ENCODE measurements around the gene CCNK.

CCNK gene

DNA sequence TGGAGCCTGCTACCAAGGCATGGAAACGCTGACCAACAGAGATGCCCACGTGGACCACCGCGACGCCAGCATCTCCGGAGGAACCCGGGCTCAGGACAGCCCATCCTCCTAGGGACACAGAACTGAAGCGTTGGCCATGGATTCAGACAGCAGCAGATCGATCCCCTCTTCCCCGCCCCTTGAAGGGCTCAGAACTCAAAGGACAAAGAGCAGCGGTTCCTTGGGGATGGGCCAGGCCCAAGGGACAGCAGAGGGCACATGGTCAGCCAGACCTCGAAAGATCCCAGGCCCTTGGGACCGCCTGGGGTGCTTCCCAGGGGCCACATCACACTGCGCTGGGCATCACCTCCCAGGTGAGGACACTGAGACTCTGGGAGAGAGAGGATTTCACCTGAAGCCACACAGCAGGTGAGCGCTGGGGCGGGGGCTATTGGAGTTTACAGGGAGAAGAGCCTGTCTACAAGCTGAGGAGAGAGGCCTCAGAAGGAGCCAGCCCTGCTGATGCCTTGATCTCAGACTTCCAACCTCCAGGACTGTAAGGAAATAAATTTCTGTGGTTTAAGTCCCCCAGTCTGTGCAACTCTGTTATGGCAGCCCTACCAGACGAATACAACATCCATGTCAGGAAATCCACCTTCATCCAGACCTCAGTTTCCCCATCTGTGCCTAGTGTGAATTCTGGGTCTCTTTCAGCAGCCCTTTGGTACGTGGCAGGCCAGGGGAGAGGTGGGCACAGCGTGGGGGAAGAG is 49.4 kb downstream of the CCNK start:
- DNase-seq (ENCODE audit: low read depth, low spot score): no peak
- H3K27ac ChIP-seq: no peak overlapping the region

DNA sequence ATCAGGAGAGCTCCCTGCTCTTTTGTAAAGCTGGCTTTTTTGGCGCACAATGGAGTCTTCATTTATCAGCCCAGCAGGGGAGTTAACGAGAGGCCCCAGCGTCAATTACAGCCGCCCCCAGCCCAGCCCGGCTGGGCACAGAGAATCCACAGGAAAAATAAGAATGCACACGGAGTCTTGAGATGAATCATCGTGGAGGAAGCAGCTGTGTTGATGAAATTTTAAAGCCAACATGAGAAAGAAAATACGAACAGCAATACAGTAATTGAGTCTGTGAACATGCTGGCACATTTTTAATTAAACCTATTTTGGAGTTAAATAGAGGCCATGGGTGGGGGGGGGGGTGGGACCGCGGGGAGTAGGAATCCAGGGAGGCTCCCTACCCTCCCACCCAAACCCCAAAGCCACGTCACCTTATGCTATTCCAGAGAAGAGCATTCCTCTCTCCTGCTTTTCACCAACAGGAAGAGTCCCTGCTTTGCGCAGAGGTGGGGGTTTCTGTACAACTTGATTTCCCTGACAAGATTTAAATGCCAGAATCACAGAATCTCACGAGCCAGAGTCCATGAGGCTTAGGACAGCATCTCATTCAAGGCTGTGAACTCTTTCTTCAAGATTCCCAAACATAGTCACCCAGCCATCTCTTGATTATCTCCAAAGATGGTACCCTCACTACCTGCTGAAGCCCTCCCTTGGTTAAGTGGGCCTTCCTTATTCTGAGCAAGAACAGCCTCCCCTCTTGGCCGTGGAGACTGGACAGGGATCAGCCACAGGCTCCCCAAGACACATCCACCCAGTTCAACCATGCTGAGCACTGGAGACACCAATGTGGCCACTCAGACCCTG is 50.3 kb downstream of the CCNK start:
- DNase-seq (ENCODE audit: low read depth, low spot score): no peak
- H3K27ac ChIP-seq: no peak overlapping the region

DNA sequence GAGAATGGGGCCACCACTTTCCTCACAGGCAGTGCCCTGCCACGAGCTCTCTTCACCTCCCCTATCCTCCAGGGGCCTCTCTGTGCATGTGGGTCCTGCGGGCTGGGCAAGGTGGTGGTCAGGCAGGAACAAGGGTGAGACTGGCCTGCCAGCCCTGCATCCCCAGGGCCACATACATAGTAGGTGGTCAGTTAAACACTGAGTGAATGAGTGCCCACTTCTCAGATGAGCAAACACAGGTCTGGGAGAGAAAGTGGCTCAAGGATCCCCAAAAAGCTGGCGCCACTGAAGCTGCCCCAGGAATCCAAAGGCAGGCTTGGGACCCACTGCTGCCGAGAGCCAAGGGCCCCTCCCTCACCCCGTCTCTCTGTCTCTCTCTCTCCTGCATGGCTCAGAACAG is 51.1 kb downstream of the CCNK start:
- no peak overlapping the region for H3K27ac ChIP-seq
- no peak for DNase-seq (ENCODE audit: low read depth, low spot score)

DNA sequence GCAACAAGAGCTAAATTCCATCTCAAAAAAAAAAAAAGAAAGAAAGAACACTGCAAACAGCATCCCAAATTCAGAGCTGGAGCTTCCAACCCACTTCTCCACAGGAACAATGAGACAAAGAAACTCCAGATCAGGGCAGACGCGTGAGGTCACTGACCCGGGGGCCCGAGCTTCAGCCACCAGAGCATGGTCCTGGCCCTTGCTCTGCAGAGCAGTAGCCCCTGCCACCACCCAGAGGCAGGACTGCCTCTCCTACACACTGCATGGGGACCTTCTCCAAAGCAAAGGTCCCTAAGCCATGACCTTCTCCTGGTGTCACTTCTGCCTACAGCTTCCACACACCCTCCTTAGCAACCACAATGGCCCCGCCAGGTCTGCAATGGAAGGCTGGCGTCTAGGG is 53.1 kb downstream of the CCNK start:
- DNase-seq (ENCODE audit: low read depth, low spot score): no peak
- H3K27ac ChIP-seq: no peak overlapping the region

DNA sequence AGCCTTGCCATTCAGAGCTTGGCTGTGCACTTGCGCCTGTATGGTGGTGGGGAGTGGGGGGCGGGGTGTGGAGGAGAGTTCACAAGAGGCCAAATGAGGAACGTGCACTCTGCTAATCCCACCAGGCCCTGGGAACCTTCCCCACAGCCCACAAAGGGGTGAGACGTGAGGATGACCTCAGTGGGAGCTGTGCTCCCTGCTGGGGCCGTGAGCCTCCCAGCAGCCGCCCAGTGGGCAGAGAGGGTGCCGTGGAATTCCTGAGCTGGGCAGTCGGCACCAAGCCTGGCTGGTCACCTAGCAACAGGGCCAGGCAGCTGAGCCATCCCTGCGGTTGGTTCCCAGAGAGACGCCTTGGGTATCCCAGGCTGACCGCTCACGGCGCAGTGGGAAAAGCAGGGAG is 53.7 kb downstream of the CCNK start:
- no peak overlapping the region for H3K27ac ChIP-seq
- no peak for DNase-seq (ENCODE audit: low read depth, low spot score)

DNA sequence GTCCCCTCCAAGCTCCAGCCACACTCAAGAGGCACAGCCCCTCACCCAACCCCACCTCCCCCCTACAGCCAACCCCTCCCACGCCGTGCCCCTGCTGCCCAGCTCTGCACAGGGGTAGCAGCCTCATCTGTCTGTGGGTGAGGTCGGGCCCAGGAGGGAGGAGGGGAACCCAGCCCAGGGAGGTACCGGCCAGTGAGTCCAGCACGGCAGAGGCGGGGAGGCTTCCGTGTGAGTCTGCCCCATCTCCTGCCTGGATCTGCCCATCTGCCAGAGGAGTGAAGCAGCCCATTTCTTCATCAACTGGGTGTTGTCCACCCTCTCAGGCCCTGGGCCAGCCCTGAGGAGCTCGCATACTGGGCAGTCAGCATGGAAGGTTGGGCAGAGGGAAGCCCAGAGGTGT is 54.2 kb downstream of the CCNK start:
- no peak overlapping the region for H3K27ac ChIP-seq
- DNase-seq (ENCODE audit: low read depth, low spot score): no peak

DNA sequence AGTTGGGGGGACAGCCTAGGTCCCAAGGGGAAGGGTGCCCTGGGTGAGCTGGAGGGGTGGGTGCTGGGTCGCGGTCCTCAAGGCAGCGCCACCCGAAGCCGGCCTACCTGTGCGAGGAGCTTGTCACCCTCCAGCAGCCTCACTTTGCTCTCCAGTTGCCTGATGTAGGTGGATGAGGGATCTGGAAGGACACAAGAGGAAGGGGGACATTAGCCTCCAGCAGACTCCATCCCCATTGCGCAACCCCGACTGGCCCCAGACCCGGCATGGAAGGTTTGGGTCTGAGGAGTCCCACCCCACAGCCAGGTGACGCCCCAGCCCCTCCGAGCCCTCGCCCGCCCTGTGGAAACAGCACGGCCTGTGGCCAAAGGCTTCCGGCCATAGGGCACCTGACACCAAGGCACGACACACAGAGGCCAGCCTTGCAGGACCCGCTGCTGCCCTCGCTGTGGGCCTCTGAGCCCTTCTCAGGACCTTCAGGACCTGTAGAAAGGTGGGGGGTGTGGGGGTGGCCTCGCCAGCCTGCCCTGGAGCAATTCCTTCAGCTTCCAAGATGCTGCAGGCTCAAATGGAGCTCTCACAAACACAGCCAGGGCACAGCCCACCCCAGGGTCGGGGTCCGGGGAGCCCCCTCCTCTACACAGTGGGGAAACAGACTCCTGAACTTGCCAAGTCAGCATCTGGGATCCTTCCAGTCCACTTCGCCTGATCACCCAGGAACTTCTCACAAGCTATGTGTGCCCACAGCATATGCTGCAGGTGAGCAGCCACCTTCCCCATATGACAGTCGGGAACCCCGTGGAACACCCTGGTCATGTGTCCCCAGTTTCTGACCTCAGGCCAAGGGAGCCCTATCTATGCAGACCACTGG is 54.9 kb downstream of the CCNK start:
- DNase-seq (ENCODE audit: low read depth, low spot score): no peak
- H3K27ac ChIP-seq: no peak overlapping the region

DNA sequence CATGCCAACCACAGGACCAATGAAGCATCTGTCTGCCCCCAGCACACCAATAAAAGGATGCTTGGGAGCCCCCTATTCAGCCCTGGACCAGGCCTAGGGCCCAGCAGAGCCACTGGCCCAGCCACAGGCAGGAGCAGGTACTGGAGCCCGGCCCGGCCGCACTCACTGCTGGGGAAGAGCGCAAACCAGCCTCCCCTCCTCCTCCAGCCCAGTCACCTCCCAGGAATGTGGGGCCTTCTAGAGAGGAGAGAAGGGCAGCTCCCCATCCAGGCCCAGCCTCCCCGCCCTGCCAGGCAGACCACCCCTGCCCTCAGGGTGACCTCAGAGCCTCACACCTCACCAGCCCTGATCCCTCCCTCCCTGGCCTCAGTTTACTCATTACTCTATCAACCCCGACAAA is 56.2 kb downstream of the CCNK start:
- H3K27ac ChIP-seq: no peak overlapping the region
- DNase-seq (ENCODE audit: low read depth, low spot score): no peak

DNA sequence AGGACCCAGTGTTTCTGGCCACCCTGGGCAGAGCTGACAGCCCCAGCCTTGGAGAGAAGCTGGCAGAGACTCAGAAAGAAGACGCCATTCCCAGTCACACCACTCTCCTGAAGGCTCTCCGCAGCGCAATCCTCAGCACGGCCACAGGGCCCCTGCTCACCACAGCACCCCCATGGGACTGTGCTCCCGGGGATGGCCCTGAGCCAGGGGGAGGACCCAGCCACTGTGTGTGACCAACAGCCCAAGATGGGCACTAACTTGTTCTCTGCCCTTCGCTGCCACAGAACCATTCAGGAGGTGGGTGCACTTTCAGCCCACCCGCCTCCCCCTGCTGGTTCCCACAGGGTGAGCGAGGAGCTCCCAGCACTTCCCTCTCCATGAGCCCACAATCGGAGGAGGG is 57.1 kb downstream of the CCNK start:
- H3K27ac ChIP-seq: no peak overlapping the region
- no peak for DNase-seq (ENCODE audit: low read depth, low spot score)

DNA sequence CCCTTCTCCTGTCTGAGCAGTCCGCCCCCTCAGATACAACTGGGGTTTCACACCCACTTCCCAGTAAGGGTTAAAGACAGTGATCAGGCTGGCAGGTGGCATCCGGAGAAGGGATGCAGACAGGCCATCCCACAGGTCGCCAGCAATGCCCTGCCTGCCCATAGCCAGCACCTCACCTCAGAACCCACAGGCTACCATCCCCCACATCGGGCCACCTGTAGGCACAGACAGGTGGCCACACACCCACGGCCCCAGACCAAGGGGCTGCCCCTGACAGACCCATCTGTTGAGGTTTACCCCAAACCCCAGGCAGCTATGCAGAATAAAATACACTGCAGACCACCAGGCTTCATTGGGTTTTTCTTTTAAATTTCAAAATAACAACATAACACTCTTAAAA is 57.5 kb downstream of the CCNK start:
- no peak for DNase-seq (ENCODE audit: low read depth, low spot score)
- H3K27ac ChIP-seq: no peak overlapping the region

DNA sequence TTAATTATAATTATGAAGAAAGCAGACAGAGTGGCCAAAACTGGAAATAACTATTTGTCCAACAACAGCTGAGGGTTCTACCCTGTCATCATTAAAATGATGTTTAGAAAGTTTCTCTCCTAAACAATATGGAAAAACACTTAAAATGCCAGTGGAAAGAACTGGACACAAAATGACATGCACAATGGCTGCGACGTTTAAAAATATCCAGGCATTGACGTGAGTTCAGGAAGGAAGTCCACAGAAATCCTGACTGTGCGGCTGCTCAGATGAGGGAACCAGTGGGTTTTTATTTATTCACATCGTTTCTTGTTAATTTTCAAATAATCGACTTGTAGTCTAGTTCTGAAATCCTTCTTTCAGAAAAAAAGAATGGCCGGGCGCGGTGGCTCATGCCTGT is 58.3 kb downstream of the CCNK start:
- no peak overlapping the region for H3K27ac ChIP-seq
- no peak for DNase-seq (ENCODE audit: low read depth, low spot score)

DNA sequence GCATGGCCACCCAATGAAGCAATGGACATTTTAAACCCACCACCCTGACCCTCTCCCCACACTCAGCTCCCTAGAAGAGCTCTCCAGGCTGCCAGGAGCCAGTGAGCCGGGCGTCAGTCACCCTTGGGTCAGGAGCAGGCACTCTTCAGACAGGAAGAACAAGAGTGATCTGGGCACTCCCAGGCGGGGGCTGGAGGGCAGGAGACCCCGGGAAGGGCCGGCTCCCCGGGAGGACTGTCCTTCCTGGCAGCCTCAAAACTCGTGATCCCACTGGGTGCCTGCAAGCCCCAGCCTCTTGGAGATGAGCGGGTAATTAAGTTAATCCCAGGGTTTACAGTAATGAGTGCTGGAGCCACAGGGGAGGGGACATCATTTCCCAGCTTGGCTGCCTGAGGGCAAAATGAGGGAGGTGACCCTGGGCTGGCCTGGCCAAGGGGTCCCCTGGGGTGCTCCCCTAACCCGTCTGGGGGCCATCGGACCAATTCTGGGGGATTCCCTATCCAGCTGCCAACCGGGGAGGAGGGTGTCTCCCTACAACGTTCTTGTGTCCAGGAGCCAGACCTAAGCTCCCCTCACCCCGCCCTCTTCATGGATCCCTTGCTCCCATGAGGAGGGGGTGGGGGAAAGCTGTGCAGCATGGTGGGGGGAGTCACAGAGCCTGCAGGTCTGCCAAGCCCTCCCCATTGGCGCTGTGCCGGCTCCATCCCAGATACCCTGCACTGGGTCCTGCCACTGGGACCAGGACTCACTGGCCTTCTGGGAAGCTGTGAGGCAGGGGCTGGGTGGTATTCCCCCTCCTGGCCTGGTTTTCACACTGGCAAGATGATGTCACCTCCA is 59.2 kb downstream of the CCNK start:
- DNase-seq (ENCODE audit: low read depth, low spot score): no peak
- H3K27ac ChIP-seq: no peak overlapping the region

DNA sequence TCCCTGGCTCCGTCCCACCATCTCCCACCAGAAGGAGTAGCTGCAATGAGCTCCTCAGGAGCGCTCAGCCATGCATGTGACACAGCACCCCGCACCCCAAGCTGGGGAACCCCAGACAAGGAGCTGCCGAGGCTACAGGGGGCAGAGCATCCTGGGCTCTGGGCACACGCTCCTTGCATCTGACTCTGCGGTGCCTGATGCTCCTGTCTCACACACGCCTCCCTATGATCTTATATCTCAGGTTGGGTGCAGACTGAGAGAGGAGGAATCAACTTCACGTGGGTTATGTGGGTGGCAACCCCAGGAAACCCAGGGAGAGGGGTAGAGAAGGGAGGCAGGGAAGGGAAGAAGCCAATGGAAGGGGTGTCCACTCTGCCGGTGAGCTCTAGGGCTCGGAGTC is 60.0 kb downstream of the CCNK start:
- H3K27ac ChIP-seq: no peak overlapping the region
- no peak for DNase-seq (ENCODE audit: low read depth, low spot score)

DNA sequence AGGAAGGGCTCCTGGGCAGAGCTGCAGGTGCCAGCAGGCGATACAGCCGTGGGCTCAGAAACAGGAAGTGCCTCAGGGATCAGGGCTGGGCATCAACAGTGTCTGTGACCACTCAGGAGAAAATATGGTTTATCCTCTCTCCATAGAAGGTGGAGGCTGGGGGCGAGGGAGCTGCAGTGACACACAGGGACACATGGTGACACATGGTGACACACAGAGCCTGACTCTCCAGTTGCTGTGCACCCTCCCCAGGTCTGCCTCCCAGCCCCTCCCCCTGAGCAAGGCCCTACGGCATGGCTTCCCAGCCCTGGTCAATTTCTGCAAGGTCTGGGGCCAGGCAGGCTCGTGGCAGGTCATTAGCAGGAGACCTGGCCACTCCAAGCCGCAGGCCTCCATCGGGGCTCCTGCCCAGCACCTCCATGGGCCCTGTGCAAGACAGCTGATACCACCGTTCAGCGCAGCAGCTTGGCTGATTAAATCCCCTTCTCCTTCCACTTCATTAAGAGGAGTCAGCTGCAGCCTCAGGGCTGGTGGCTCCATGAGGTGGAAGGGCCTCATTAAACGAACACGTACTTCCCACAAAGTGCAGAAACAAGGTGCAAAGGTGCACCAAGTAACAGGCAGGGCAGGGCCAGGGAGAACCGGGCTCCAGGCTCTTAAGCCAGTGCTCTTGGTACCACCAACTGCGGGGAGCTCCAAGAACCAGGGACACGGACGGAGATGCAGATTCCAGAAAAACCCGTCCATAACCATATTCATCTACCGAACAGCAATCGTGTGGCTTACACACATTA is 60.7 kb downstream of the CCNK start:
- DNase-seq (ENCODE audit: low read depth, low spot score): no peak

DNA sequence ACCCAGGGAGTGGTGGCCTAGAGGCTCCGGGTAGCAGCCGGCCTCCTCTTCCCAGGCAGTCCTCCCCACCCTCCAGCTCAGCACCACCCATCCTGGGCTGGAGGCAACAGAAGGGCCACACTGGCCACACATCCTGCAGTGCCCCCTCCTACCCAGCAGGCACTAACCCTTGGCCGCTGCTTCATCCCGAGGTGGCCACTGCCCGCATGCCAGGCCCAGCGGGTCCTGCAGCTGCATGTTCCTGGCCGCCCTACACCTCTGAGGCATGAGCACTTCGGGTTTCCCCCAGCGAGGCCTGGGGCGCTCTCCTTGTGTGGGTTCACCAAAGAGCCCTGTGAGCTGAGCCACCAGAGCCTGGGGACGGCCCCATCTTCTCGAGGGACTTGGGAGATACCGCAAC is 61.4 kb downstream of the CCNK start:
- H3K27ac ChIP-seq: no peak overlapping the region
- no peak for DNase-seq (ENCODE audit: low read depth, low spot score)

More for the DNA sequence above, 60.7 kb downstream of the CCNK start:
- H3K27ac ChIP-seq: no peak overlapping the region

DNA sequence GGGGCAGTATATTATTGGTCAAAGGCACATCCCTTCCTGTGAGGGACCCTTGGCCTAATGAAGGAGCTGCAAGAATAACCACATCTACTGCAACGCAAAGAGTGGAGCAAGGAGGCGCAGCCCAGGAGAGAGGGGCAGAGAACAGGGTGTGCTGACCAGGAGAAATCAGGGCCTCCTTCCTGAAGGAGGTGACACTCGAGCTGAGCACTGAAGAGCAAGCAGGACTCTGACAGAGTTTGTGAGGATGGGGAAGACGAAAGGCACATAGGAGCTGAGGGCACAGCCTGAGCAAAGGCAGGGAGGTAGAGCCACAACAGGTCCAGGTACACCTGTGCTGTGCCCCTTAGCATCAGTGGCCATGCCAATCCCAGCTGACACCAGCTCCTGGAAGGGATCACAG is 62.2 kb downstream of the CCNK start:
- no peak overlapping the region for H3K27ac ChIP-seq
- DNase-seq (ENCODE audit: low read depth, low spot score): no peak

DNA sequence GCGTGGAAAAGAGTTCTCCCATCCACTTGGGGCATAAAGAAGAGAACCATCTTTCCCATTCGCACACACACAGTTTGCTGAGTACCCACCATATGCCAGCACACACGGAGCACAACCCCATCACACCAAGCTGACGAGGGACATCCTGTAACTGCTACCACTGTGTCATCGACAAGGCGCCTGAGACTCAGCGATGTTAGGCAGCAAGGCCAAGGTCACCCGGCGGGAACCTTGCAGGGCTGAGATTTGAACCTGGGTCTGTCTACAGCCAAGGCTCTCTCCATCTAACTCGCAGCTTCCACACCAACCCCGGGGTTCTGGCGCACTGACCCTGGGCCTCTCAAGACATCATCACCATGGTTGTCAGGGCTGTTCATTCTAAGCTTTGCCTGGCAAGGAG is 62.8 kb downstream of the CCNK start:
- DNase-seq (ENCODE audit: low read depth, low spot score): no peak
- no peak overlapping the region for H3K27ac ChIP-seq

DNA sequence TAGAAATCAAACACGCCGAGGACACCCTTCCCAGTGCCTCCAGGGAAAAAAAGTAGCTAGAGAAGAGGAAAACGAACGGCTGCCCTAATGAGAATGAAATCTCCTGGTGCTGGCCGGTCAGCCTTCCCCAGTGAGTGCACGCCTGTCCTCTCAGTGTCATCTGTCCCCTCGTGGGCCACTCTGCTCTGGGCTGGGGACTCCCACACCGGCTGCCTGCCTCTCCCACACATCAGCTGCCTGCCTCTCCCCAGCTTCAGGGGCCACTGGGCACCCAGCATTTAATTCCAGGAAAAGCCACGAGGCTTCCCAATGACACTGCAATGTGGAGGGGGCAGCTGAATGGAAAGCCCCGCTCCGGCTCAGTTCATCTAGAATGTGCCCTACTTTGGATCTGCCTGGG is 63.8 kb downstream of the CCNK start:
- no peak overlapping the region for H3K27ac ChIP-seq
- no peak for DNase-seq (ENCODE audit: low read depth, low spot score)

DNA sequence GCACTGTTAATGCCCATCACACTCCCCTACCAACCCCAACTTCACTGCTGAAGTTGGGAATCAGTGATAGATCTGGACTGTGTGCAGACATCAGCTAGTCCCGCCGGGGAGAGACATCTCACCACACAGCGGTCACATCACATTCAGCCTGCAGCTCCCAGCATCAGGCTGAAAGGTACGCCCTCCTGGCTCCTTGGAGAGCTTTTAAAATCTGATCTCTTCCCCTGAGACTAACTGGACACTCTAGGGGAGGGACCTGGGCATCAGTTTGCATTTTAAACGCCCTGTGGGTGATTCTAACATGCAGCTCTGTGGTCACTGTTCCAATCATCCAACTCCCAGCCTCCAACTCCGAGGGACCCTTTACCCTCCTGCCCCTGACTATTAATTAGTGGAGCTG is 64.4 kb downstream of the CCNK start:
- H3K27ac ChIP-seq: no peak overlapping the region
- DNase-seq (ENCODE audit: low read depth, low spot score): no peak

Data from epithelial cell of prostate (primary cell).